NCI-H2196 (cell line): Measurements from ENCODE around the gene PILRA.
"Not testable (repeated sequence)": the region's sequence is repeated elsewhere in the genome, so short reads cannot be mapped to it uniquely, and the experiment has no call there.

ENCODE experiments used
- DNase-seq: peaks from one replicate; lab custom pipeline; 2025; ENCODE audit not compliant: unreplicated experiment; lab: John Stamatoyannopoulos, UW

The PILRA gene

DNA sequence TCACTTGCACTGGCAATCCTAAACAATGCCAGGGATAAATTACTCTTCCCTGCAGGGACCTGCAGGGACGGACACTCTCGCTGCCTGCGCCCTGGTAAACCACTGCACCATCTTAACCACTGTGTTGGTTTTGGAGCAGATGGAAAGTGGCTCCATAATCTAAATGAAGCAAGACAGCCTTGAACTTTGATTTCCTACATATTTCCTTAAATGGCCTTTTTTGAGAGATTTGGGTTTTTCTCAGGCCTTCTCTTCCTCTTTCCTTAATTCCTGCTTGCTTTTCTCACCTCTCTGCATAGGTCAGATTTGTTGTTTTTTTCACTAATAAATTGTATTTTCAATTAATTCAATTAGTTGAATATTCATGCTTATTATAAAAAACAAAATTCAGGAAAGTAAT, 2.8 kb downstream of the PILRA start:
- DNase-seq = no peak

- no peak for DNase-seq
Measured at GRCh38 chr7:100378114-100378755, 4.9 kb downstream of the PILRA start.

DNA sequence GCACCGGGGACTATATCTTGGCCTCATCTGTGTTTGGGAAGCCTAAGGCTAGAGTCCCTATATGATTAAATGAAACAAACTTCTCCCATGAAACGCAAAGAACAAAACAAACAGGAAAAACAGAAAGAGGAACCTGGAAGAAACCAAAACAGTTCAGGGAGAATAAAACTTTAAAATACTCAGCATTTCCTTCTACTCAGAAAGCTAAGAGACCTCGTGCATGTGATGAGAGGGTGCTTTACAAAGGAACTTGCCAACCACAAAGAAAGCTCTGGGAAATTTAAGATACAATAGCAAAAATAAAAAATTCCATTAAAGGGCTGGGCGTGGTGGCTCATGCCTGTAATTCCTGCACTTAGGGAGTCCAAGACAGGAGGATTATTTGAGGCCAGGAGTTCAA, 6.9 kb downstream of the PILRA start:
- no peak for DNase-seq

DNA sequence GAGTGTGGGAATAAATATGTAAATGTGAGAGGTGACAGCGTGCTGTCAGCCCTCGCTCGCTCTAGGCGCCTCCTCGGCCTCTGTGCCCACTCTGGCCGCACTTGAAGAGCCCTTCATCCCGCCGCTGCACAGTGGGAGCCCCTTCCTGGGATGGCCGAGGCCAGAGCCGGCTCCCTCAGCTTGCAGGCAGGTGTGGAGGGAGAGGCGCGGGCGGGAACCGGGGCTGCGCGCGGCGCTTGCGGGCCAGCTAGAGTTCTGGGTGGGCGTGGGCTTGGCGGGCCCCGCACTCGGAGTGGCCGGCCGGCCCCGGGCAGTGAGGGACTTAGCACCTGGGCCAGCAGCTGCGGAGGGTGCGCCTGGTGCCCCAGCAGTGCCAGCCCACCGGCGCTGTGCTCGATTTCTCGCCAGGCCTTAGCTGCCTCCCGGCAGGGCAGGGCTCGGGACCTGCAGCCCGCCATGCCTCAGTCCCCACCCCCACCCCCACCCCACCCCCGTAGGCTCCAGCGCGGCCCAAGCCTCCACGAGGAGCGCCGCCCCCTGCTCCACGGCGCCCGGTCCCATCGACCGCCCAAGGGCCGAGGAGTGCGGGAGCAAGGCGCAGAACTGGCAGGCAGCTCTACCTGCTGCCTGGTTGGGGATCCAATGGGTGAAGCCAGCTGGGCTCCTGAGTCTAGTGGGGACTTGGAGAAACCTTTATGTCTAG, 8.4 kb downstream of the PILRA start:
- DNase-seq = not testable (repeated sequence)

DNA sequence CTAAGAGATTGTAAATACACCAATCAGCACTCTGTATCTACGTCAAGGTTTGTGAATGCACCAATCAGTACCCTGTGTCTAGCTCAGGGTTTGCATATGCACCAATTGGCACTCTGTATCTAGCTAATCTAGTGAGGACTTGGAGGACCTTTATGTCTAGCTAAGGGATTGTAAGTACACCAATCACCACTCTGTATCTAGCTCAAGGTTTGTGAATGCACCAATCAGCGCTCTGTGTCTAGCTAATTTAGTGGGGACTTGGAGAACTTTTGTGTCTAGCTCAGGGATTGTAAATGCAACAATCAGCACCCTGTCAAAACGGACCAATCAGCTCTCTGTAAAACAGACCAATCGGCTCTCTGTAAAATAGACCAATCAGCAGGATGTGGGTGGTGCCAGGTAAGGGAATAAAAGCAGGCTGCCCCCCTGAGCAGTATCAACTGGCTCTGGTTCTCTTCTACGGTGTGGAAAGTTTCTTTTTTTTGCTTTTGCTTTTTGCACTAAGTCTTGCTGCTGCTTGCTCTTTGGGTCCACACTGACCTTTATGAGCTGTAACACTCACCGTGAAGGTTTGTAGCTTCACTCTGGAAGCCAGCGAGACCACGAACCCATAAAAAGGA, 9.1 kb downstream of the PILRA start:
- DNase-seq = peak; percentile 75

GRCh38 chr7:100384628-100385294, 11.5 kb downstream of the PILRA start:
- DNase-seq = no peak

DNA sequence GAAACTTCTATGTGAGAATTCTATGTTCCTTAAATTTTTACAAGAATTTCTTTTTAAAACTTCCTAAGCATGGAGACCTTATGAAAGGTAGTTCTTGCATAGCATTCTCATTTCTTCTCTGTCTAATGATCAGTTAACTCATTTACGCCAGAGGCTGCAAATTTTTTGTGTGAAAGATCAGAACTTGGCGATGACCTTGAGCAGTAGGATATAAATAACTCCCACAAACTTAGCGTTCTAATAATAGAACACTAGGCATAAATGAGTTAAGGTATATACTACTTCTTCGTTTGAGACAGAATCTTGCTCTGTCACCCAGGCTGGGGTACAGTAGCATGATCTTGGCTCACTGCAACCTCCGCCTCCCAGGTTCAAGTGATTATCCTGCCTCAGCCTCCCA, 13.7 kb downstream of the PILRA start:
- no peak for DNase-seq

DNA sequence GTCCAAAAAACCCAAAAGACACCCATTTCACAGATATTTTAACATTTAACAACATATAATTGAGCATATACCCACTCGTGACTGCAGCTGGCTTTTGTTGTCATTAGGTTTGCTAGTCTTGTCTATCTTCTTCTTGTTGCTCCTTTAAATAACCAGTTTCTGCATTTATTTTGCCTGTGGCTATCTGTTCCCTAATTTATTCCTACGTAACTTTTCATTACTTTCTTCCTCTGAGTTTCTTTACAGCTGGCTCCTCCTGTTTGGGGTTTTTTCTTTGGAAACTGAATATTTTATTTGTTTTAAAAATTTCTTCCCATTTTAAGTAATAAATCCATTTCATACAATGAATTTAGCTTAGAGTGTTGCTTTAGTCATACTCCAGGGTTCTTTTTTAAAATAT, 14.4 kb downstream of the PILRA start:
- no peak for DNase-seq

DNA sequence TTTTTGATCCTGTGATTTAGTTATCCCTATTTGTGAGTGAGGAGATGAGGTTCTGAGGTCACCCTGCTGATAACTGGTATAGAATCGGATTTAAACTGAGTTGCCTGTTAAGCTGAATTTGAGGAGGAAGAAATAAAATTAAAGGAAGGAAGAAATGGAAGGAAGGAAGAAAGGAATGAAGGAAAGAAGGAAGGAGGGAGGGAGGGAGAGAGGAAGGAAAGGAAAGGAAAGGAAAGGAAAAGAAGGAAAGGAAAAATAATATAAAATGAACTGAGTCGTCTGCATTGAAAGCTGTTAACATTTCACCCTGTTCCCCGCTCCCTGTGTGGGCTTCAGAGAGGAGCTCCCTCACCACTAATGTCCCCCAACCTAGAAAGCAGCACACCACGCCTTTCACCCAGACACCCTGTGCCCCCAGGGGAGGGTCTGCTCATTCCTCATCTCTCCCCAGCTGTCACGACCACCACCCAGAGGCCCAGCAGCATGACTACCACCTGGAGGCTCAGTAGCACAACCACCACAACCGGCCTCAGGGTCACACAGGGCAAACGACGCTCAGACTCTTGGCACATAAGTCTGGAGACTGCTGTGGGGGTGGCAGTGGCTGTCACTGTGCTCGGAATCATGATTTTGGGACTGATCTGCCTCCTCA, 16.3 kb downstream of the PILRA start:
- DNase-seq = no peak

GRCh38 chr7:100390286-100391009, 17.2 kb downstream of the PILRA start:
- DNase-seq = no peak

DNA sequence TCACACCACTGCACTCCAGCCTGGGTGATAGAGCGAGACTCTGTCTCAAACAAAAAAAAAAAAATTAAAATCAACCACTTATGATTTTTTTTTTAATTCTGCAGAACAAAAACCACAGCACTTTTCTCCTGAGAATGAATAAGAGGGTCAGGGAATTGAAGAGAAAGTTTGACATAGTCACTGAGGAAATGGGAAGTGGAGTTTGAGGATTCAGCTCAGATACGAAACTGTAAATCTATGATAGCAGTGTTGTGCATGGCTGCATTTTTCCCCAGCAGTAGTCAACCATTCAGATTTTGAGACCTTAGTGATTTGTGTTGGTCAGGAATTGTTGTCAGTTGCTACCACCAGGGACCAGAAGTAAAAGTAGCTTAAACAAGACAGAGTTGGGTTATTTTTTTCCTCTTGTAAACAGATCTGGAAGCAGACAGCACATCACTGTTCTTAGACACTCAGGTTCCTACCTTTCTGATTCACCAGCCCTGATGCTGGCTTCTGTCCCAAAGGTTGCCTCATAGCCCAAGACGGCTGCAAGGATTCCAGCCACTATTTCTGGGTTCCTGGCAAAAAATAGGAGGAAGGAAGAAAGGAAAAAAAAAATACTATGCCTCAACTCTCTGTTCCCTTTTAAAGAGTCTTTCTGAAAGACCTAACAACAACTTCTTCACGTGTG, 20.1 kb downstream of the PILRA start:
- no peak for DNase-seq

GRCh38 chr7:100394077-100394476, 20.8 kb downstream of the PILRA start:
- no peak for DNase-seq

GRCh38 chr7:100396421-100396982, 23.2 kb downstream of the PILRA start:
- DNase-seq = no peak

DNA sequence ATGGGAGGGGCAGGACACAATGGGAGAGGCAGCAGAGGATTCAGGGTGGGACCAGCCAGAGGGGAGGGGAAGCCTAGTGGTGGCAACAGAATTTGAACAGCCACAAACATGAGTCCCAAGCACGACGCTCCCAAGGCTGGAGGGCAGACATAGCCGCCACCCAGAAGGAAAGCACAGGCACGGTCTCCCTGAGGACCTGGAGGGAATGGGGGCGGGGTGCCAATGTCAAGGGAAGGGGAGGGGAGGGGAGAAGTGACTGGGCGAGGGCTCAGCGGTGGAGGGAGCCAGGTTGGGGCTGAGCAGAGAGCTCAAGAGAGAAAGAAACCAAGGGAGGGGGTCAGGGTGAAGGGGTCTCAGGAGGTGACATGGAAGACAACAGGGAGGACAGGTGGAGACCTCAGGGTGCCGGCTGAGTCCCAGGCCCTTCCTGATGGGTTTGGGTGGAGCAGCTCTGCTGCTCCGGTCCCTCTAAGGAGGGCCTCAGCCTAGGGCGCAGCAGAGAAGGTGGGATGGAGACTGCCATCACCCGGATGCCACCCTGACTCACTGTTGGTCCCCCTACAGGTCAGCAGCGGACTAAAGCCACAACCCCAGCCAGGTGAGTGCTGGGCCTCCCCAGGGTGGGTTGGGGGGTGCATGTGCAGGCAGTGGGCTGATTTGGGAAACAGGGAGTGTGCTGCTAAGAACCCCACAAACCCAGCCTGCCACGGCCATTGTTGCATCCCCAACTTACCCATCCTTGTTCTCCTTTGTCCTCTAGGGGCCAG, 24.2 kb downstream of the PILRA start:
- no peak for DNase-seq

DNA sequence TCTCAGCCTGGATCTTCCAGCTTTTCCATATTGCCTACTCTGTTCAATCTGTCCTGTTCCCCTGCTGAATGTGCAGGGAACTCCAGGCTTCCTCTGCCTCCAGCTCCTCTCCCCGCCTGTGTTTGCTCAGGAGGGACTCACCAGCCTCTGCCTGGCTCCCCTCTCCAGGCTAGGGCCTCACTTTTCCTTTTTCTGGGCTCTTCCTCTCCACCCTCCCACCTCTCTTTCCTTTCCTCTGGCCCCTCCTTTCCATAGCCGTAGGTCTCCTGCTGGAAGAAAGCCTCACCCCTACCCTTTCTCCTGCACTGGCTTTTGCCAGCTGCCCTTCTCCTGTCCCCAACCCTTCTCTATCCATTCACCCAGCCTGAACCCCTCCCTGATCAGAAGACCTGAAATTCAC, 25.0 kb downstream of the PILRA start:
- no peak for DNase-seq

- no peak for DNase-seq
Measured at GRCh38 chr7:100400041-100400440, 26.8 kb downstream of the PILRA start.

DNA sequence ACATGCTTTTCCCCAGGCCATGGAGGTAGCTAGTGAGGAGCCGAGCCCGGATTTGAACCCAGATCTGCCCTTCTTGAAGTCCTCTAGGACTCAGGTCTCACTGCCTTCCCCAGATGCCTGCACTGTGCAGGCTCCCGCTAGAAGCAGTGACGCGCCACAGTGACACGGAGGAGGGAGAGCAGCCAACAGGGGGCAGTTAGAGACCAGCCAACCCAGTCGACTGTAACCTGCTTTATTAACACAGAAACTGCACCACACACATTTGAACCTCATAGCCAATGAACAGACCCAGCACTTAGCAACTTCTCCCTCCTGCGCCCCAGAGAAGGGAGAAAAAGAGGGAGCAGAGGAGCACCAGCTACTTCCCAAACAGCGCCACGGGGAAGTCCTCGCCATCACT, 27.4 kb downstream of the PILRA start:
- no peak for DNase-seq

DNA sequence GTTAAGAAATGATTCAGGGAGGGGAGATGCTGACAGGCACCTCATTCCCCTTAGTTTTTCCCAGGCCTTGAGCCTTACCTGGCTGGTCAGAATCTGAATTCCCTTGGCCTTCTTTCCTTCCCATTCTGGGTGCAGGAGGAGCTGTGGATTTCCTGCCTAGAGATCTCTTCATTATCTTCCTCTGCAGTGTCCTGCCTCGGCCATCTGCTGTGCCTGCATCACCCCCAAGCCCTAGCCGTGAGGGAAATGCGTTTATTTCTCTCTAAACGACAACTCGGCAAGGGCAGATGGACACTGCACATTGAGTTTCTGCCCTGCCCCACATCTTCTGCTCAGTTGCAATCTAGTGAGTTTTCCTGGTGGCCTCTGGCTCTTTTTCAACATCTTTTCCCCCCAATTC, 28.5 kb downstream of the PILRA start:
- DNase-seq = no peak

DNA sequence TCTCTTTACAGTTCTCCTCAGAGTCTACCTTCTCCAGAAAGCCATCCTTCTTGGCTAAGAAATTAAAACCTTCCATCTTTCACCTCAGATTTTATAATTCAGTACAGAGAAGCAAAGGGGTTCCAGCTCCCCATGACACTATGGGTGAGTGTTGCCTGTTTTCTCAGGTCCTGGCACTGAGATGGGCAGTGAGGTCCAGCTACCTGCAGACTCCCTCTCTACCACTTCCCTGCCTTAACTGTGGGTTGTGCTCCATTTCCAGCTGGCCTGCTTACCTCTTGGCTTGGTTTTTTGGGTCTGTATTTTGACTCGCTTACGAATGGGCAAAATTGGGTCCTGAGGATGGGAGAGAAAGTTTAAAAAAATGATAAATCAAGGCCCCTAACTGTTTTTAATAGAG, 29.0 kb downstream of the PILRA start:
- DNase-seq = no peak
